ENCODE results near the gene DAPK1. TPM values are rescaled to one million over a fixed set of nuclear protein-coding genes. Genes with fewer than 3 reads are reported as not detected.

Gene DAPK1
- total RNA-seq: 1 to 10 TPM; 3.9 to 5.6 TPM

- Mint-ChIP-seq H3K9me3 (ENCODE audit: low read depth) (no peaks in the 10 kb centered on the region), H3K27me3 (peaks cover 52% of the 10 kb centered on the region), H3K36me3 (ENCODE audit: low read depth) (no peaks in the 10 kb centered on the region), H3K27ac (no peak within 1 kb of the TSS), H3K4me1 (peaks cover 24% of the 10 kb centered on the region), H3K4me3 (peak within 1 kb of the TSS; percentile 70)
- DNase-seq (peak; percentile 60), ATAC-seq (peak; percentile 61)
- ChIA-PET CTCF (interaction anchor here (0.6 to 1.0 kb wide), 3 partner anchors 10 to 99 kb away, joined by 3 to 4 read pairs (median 3); no protein-coding TSS in a partner anchor), POLR2A (interaction anchor here (0.6 kb wide), 1 partner anchor 124 kb away, joined by 3 read pairs; no protein-coding TSS in a partner anchor)
- intact Hi-C loops (cut with DNase I, micrococcal nuclease): loop anchor here (1.0 to 5.0 kb wide), 3 partner anchors 33 to 315 kb away; no protein-coding TSS in a partner anchor
Measured at GRCh38 chr9:87497604-87498045, at the start of gene DAPK1. TSS of gene DAPK1 (plus strand) at chr9:87497867. CDS start at chr9:87499078, 1,211 bp downstream.

DNA sequence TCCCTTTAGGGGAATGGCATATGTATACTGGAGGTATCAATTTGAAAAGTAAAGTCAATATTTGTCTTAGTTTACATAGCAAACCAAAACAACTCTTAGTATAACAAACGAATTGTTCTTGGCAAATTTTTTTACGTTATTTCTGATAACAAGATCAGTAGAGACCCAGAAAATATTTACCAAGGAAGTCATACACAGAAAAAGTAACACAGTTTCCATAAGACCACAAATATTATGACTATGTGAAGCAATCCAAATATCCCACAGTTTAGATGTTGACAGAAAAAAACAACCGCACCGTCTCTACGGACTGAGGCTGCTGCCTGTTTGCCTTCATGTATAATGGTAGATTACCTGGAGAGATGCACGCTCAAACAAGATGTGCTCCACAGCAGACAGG lies 46.5 kb upstream of the DAPK1 start:
- ATAC-seq: no peak
- Mint-ChIP-seq H3K9me3 (ENCODE audit: low read depth) (peaks cover 6% of the 10 kb centered on the region), H3K36me3 (ENCODE audit: low read depth) (peaks cover 4% of the 10 kb centered on the region), H3K27ac (no peak overlapping the region), H3K4me3 (no peak overlapping the region), H3K4me1 (no peaks in the 10 kb centered on the region), H3K27me3 (peaks cover 3% of the 10 kb centered on the region)
- no peak for DNase-seq
- POLR2A ChIA-PET: no interaction called here
- CTCF ChIA-PET: no interaction called here
- intact Hi-C loops (cut with DNase I, micrococcal nuclease): no loop called here

DNA sequence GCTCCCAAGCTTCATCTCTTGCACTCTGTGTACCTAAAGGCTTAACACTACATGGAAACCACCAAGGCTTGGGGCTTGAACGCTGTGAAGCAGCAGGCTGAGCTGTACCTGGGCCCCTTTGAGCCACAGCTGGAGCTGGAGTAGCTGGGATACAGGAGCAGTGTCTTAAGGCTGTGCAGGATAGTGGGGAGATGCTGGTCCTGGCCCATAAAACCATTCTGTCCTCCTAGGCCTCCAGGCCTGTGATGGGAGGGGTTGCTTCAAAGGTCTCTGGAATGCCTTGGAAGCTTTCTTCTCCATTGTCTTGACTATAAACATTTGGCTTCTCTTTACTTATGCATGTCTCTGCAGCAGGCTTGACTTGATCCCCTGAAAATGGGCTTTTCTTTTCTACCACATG lies 42.3 kb upstream of the DAPK1 start:
- ATAC-seq: no peak
- CTCF ChIA-PET: no interaction called here

DNA sequence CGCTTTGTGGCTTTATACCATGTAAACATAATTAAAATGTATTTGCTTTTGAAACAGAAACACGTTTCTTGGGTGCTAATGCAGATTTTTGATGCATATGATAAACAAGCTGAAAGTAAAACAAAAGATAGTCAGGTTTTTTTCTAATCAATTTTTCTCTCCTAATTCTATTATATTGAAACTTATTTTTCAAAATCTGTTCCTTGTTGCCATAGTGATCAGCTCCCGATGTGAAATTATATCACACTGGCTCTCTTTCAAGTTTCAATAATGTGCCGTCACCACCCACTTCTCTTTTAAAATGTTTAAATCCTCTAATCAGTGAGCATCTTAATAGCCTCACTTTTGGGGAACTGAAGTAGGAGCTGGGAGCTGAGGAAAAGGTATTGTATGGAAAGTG lies 36.4 kb upstream of the DAPK1 start:
- peaks cover 28% of the 10 kb centered on the region for H3K4me1 Mint-ChIP-seq
- peaks cover 5% of the 10 kb centered on the region for H3K9me3 Mint-ChIP-seq (ENCODE audit: low read depth)
- DNase-seq: no peak
- no peaks in the 10 kb centered on the region for H3K36me3 Mint-ChIP-seq (ENCODE audit: low read depth)
- H3K27ac Mint-ChIP-seq: no peak overlapping the region
- no peak for ATAC-seq
- intact Hi-C loops (cut with DNase I, micrococcal nuclease): loop anchor here in 1 of 2 experiments (5.0 to 10.0 kb wide), 2 partner anchors 1109 to 1176 kb away; partner anchors contain the start of genes ISCA1 and TUT7
- peaks cover 6% of the 10 kb centered on the region for H3K27me3 Mint-ChIP-seq
- no peak overlapping the region for H3K4me3 Mint-ChIP-seq
- ChIA-PET POLR2A (no interaction called here), CTCF (interaction anchor here (1.8 kb wide), 1 partner anchor 25 kb away, joined by 5 read pairs; no protein-coding TSS in a partner anchor)

More for the DNA sequence above, 42.3 kb upstream of the DAPK1 start:
- Mint-ChIP-seq H3K36me3 (ENCODE audit: low read depth) (peaks cover 4% of the 10 kb centered on the region), H3K9me3 (ENCODE audit: low read depth) (peaks cover 12% of the 10 kb centered on the region), H3K27me3 (peaks cover 9% of the 10 kb centered on the region), H3K27ac (no peak overlapping the region), H3K4me3 (no peak overlapping the region), H3K4me1 (no peaks in the 10 kb centered on the region)
- intact Hi-C loops (cut with DNase I, micrococcal nuclease): no loop called here
- DNase-seq: no peak
- POLR2A ChIA-PET: no interaction called here

DNA sequence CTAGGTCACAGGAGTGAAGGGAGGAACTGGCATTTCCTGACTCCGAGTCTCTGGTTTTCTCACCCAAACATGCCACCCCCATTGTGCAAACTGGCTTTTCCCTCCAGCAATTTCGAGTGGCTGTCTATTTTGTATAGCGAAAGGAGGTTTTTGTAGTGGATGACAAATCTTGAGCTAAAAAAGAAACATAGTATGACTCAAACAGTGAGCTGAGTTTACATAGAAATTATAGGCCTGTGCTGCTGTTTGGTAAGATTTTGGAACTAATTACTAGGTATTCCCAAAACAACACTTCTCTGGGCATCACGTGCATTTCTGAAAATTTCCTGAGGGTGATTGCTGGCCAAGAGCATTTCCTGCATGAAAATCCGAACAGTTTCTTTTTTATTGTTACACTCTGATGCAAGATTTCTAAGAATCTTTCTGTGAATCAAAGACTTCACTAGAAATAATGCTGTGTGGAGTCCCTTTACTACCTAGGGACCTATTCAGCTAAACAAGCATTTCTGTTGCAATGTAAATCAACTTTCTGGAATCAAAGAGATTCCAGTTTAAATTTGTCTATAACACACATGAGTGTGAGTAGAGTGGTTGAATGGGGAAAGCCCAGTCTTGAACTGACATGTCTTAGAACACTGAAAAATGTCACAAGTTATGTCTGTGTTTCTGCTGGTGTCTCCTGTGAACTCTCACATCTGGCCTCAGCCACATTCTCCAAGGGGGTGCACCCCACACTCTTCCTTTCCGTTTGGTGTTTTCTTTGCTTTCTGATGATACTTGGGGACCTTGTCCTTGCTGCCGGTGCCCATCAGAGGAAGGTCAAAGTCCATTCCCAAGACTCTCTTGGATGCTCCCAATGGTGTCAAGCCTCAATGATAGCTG lies 33.3 kb upstream of the DAPK1 start:
- H3K9me3 Mint-ChIP-seq (ENCODE audit: low read depth): no peaks in the 10 kb centered on the region
- H3K4me1 Mint-ChIP-seq: peaks cover 28% of the 10 kb centered on the region
- CTCF ChIA-PET: interaction anchor here (0.8 to 2.6 kb wide), 5 partner anchors 14 to 127 kb away, joined by 3 to 12 read pairs (median 5); no protein-coding TSS in a partner anchor
- H3K36me3 Mint-ChIP-seq (ENCODE audit: low read depth): no peaks in the 10 kb centered on the region
- H3K27me3 Mint-ChIP-seq: peaks cover 2% of the 10 kb centered on the region
- H3K27ac Mint-ChIP-seq: peak overlapping the region; percentile 84
- DNase-seq: peak; percentile 66
- no peak overlapping the region for H3K4me3 Mint-ChIP-seq
- peak; percentile 89 for ATAC-seq
- intact Hi-C loops (cut with DNase I, micrococcal nuclease): loop anchor here (1.0 to 10.0 kb wide), 9 partner anchors 33 to 1180 kb away; partner anchors contain the start of genes DAPK1 (in 1 of the 2), ISCA1 (in 1 of the 2) and TUT7 (in 1 of the 2)
- POLR2A ChIA-PET: interaction anchor here (0.6 to 2.4 kb wide), 3 partner anchors 11 to 127 kb away, joined by 3 to 9 read pairs (median 3); no protein-coding TSS in a partner anchor

DNA sequence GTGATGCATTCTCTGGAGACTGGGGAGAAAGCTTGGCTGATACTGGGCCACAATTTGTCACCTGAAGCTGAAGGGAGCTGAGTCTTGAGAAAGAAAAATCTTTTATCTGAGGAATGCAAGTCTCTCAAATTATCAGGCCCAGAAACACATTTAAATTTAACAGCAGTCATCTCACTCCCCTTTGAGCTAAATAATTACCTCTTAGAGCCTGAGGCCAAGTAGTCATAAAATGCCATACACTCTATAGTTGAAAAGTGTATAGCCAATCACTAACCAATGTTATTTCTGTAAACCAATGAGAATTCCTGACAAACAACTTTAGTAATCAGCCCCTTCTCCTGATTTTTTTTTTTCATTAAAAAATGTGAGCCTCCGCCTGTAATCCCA lies 32.7 kb upstream of the DAPK1 start:
- Mint-ChIP-seq H3K36me3 (ENCODE audit: low read depth) (no peaks in the 10 kb centered on the region), H3K4me3 (no peak overlapping the region), H3K27me3 (no peaks in the 10 kb centered on the region), H3K9me3 (ENCODE audit: low read depth) (no peaks in the 10 kb centered on the region), H3K4me1 (peaks cover 28% of the 10 kb centered on the region), H3K27ac (peak overlapping the region; percentile 84)
- peak; percentile 3 for ATAC-seq
- CTCF ChIA-PET: interaction anchor here (1.0 to 2.6 kb wide), 4 partner anchors 17 to 128 kb away, joined by 3 to 12 read pairs (median 6); no protein-coding TSS in a partner anchor
- intact Hi-C loops (cut with DNase I, micrococcal nuclease): loop anchor here (1.0 to 10.0 kb wide), 10 partner anchors 32 to 1180 kb away; partner anchors contain the start of genes DAPK1 (in 1 of the 2), ISCA1 (in 1 of the 2) and TUT7 (in 1 of the 2)
- no peak for DNase-seq
- POLR2A ChIA-PET: interaction anchor here (2.4 kb wide), 1 partner anchor 71 kb away, joined by 9 read pairs; no protein-coding TSS in a partner anchor

GRCh38 chr9:87465816-87466215 lies 31.9 kb upstream of the DAPK1 start:
- CTCF ChIA-PET: interaction anchor here (1.0 to 1.2 kb wide), 2 partner anchors 128 to 347 kb away, joined by 3 to 4 read pairs; no protein-coding TSS in a partner anchor
- intact Hi-C loops (cut with DNase I, micrococcal nuclease): loop anchor here (1.0 to 10.0 kb wide), 3 partner anchors 33 to 1181 kb away; partner anchors contain the start of gene ISCA1 (in 1 of the 2)
- ATAC-seq: no peak

GRCh38 chr9:87467187-87467586 lies 30.5 kb upstream of the DAPK1 start:
- intact Hi-C loops (cut with DNase I, micrococcal nuclease): loop anchor here in 1 of 2 experiments (10.0 kb wide), 1 partner anchor 1182 kb away; the partner anchor contains the start of gene ISCA1
- DNase-seq: no peak
- ChIA-PET POLR2A (no interaction called here), CTCF (no interaction called here)
- Mint-ChIP-seq H3K4me3 (no peak overlapping the region), H3K27ac (no peak overlapping the region), H3K36me3 (ENCODE audit: low read depth) (no peaks in the 10 kb centered on the region), H3K9me3 (ENCODE audit: low read depth) (no peaks in the 10 kb centered on the region), H3K27me3 (no peaks in the 10 kb centered on the region), H3K4me1 (peaks cover 28% of the 10 kb centered on the region)
- no peak for ATAC-seq

More at GRCh38 chr9:87465816-87466215, 31.9 kb upstream of the DAPK1 start:
- DNase-seq: no peak
- Mint-ChIP-seq H3K27me3 (no peaks in the 10 kb centered on the region), H3K9me3 (ENCODE audit: low read depth) (no peaks in the 10 kb centered on the region), H3K36me3 (ENCODE audit: low read depth) (no peaks in the 10 kb centered on the region), H3K4me3 (no peak overlapping the region), H3K4me1 (peaks cover 28% of the 10 kb centered on the region), H3K27ac (no peak overlapping the region)
- POLR2A ChIA-PET: interaction anchor here (0.6 kb wide), 1 partner anchor 234 kb away, joined by 4 read pairs; no protein-coding TSS in a partner anchor

GRCh38 chr9:87469793-87470465 lies 27.7 kb upstream of the DAPK1 start:
- DNase-seq (no peak), ATAC-seq (no peak)
- Mint-ChIP-seq H3K27me3 (no peaks in the 10 kb centered on the region), H3K4me3 (no peak overlapping the region), H3K36me3 (ENCODE audit: low read depth) (no peaks in the 10 kb centered on the region), H3K27ac (no peak overlapping the region), H3K9me3 (ENCODE audit: low read depth) (no peaks in the 10 kb centered on the region), H3K4me1 (peaks cover 10% of the 10 kb centered on the region)
- ChIA-PET CTCF (interaction anchor here (1.0 kb wide), 1 partner anchor 88 kb away, joined by 5 read pairs; no protein-coding TSS in a partner anchor), POLR2A (interaction anchor here (1.0 kb wide), 1 partner anchor 96 kb away, joined by 3 read pairs; no protein-coding TSS in a partner anchor)
- intact Hi-C loops (cut with DNase I, micrococcal nuclease): loop anchor here in 1 of 2 experiments (10.0 kb wide), 1 partner anchor 1185 kb away; the partner anchor contains the start of gene ISCA1

GRCh38 chr9:87471746-87472145 lies 25.9 kb upstream of the DAPK1 start:
- Mint-ChIP-seq H3K4me3 (no peak overlapping the region), H3K9me3 (ENCODE audit: low read depth) (no peaks in the 10 kb centered on the region), H3K27ac (no peak overlapping the region), H3K4me1 (peaks cover 14% of the 10 kb centered on the region), H3K36me3 (ENCODE audit: low read depth) (no peaks in the 10 kb centered on the region), H3K27me3 (no peaks in the 10 kb centered on the region)
- ChIA-PET POLR2A (no interaction called here), CTCF (no interaction called here)
- DNase-seq (no peak), ATAC-seq (no peak)
- intact Hi-C loops (cut with DNase I, micrococcal nuclease): no loop called here

All from activated CD4-positive, alpha-beta T cell treated with anti-CD3 and anti-CD28 coated beads for 36 hours (primary cell).